HepG2 (cell line): Measurements from ENCODE around the gene RPS5. TPM values are rescaled to one million over a fixed set of nuclear protein-coding genes. Genes with fewer than 3 reads are reported as not detected.

Experiments used
- BORCS8-MEF2B ChIP-seq: sonication (generic); formaldehyde crosslinking; IDR thresholded peaks from 2 replicates; pipeline ENCODE4 v1.8.0; 2022; ENCODE audit warnings: mild to moderate bottlenecking, missing genetic modification reagents
- E2F5 ChIP-seq: sonication (generic); formaldehyde crosslinking; conservative IDR thresholded peaks from 2 replicates; pipeline ENCODE4 v1.4.0; 2020; ENCODE audit warnings: missing genetic modification reagents
- JUN ChIP-seq: sonication (generic); formaldehyde crosslinking; IDR thresholded peaks from 2 replicates; pipeline ENCODE4 v1.4.0; 2020; ENCODE audit warnings: mild to moderate bottlenecking, missing genetic modification reagents
- KDM1A ChIP-seq: IDR thresholded peaks from 2 replicates; pipeline ENCODE4 v1.6.1; 2016; ENCODE audit warnings: missing compliant biosample characterization
- KDM3A ChIP-seq: IDR thresholded peaks from 2 replicates; pipeline ENCODE4 v1.6.1; 2018; ENCODE audit warnings: low read depth, missing compliant biosample characterization
- WIZ ChIP-seq: sonication (generic); formaldehyde crosslinking; IDR thresholded peaks from 2 replicates; pipeline ENCODE4 v1.5.1; 2020; ENCODE audit warnings: mild to moderate bottlenecking, missing genetic modification reagents
- ZHX1 ChIP-seq: sonication (generic); formaldehyde crosslinking; IDR thresholded peaks from 2 replicates; pipeline ENCODE4 v1.8.1; 2022; ENCODE audit warnings: low read depth, mild to moderate bottlenecking, missing genetic modification reagents
- ZNF10 ChIP-seq: sonication (generic); formaldehyde crosslinking; IDR thresholded peaks from 2 replicates; pipeline ENCODE4 v1.4.0; 2020; ENCODE audit warnings: mild to moderate bottlenecking, low read depth, missing genetic modification reagents, borderline replicate concordance
- ZNF207 ChIP-seq: fragments of 450-650 bp; IDR thresholded peaks from 2 replicates; pipeline ENCODE4 v1.6.1; 2016; ENCODE audit warnings: antibody characterized with exemption, borderline replicate concordance
- ZNF407 ChIP-seq: sonication (generic); formaldehyde crosslinking; IDR thresholded peaks from one replicate; pipeline ENCODE4 v1.5.1; 2020; ENCODE audit warnings: mild to moderate bottlenecking, missing genetic modification reagents; ENCODE audit errors: not compliant biosample characterization
- ZNF850 ChIP-seq: sonication (generic); formaldehyde crosslinking; conservative IDR thresholded peaks from 2 replicates; pipeline ENCODE4 v1.9.0; 2021; ENCODE audit warnings: mild to moderate bottlenecking, missing genetic modification reagents
- ZSCAN21 ChIP-seq: sonication (generic); formaldehyde crosslinking; IDR thresholded peaks from 2 replicates; pipeline ENCODE4 v1.8.0; 2022; ENCODE audit warnings: mild to moderate bottlenecking, missing genetic modification reagents, moderate library complexity, borderline replicate concordance
- polyA plus RNA-seq, 8 experiments: library from polyadenylated mRNA; depleted of rRNA in 3 of 8; stranded (reverse) in 7 of 8; unstranded in 1 of 8; fragments of >200 nt; fragmentation: Illumina TruSeq in 4 of 8; extraction: Trizol in 4 of 8; gene quantifications; 2 replicates each; pipeline versions ENCODE4 v1.2.1 to v1.2.3, GENCODE V29; 2011 to 2016; ENCODE audit warnings: low read depth in 4 of 8, missing spikeins in 1 of 8, mixed read lengths in 1 of 8; ENCODE audit not compliant: insufficient read depth in 1 of 8
- total RNA-seq, 5 experiments: library from RNA; depleted of rRNA; stranded (reverse); fragments of >200 nt; fragmentation: Illumina TruSeq; extraction: Trizol; gene quantifications; 2 replicates each; pipeline ENCODE4 v1.2.3, GENCODE V29; 2016; ENCODE audit warnings: low read depth in 1 of 5
- TF ChIP-seq, protein P1 (sequence below): sonication (generic); formaldehyde crosslinking; IDR thresholded peaks from 2 replicates; pipeline ENCODE4 v1.8.0; 2022; ENCODE audit warnings: missing genetic modification reagents, mild to moderate bottlenecking, inconsistent platforms, borderline replicate concordance
- TF ChIP-seq, protein P2 (sequence below): sonication (generic); formaldehyde crosslinking; IDR thresholded peaks from 2 replicates; pipeline ENCODE4 v1.4.0; 2020; ENCODE audit warnings: missing genetic modification reagents, low read depth, mild to moderate bottlenecking, borderline replicate concordance

The RPS5 gene
- total and polyA plus RNA-seq, 2 of the 13 experiments (the other 11 are each of a cell fraction or from before 2014, with no cell fraction given): 1,544 to 4,408 TPM

GRCh38 chr19:58386576-58387337 is at the start of gene RPS5 (continued):
- TF ChIP-seq ZNF10 (CRISPR knock-in tag): no peak
- 0 out of 2 replicates have a peak, but pooled peaks have one; percentile 51 for TF ChIP-seq E2F5
- peak; percentile 47 for TF ChIP-seq ZSCAN21 (CRISPR knock-in tag)
- TF ChIP-seq, protein P1, sequence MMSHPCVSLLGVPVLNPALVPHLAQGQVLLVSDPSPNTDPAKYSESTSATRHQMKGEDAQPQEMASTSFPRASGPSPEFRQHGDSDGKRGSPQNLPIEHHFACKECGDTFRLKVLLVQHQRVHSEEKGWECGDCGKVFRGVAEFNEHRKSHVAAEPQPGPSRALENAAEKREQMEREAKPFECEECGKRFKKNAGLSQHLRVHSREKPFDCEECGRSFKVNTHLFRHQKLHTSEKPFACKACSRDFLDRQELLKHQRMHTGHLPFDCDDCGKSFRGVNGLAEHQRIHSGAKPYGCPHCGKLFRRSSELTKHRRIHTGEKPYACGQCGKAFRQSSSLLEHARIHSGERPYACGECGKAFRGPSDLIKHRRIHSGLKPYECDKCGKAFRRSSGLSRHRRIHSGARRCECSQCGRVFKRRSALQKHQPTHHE (CRISPR knock-in tag): no peak
- 0 out of 2 replicates have a peak, but pooled peaks have one; percentile 30 for TF ChIP-seq JUN (CRISPR knock-in tag)
- no peak for TF ChIP-seq ZHX1
- TF ChIP-seq ZNF207: no peak
- TF ChIP-seq KDM1A (CRISPR knock-in tag): no peak
- peak; percentile 63; the same call in 1 of the 2 replicates for TF ChIP-seq BORCS8-MEF2B
- peak; percentile 77; the same call in 1 of the 2 replicates for TF ChIP-seq KDM3A (CRISPR knock-in tag)
- TF ChIP-seq ZNF407 (CRISPR knock-in tag): peak; percentile 87
- TF ChIP-seq, protein P2, sequence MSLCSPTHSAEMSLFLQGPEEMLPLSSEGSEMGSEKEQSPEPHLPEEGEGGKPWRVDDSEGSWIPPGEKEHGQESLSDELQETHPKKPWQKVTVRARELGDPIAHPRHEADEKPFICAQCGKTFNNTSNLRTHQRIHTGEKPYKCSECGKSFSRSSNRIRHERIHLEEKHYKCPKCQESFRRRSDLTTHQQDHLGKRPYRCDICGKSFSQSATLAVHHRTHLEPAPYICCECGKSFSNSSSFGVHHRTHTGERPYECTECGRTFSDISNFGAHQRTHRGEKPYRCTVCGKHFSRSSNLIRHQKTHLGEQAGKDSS (CRISPR knock-in tag): peak; percentile 91; the same call in 1 of the 2 replicates
- TF ChIP-seq ZNF850 (CRISPR knock-in tag): no peak
- peak; percentile 44; the same call in 1 of the 2 replicates for TF ChIP-seq WIZ (CRISPR knock-in tag)
